Measurements from ENCODE around the gene RHOJ. TPM values are rescaled to one million over a fixed set of nuclear protein-coding genes. Genes with fewer than 3 reads are reported as not detected.

Gene RHOJ
- total RNA-seq, 2 donors from 2014 or later: 2.5 to 6.6 TPM

DNA sequence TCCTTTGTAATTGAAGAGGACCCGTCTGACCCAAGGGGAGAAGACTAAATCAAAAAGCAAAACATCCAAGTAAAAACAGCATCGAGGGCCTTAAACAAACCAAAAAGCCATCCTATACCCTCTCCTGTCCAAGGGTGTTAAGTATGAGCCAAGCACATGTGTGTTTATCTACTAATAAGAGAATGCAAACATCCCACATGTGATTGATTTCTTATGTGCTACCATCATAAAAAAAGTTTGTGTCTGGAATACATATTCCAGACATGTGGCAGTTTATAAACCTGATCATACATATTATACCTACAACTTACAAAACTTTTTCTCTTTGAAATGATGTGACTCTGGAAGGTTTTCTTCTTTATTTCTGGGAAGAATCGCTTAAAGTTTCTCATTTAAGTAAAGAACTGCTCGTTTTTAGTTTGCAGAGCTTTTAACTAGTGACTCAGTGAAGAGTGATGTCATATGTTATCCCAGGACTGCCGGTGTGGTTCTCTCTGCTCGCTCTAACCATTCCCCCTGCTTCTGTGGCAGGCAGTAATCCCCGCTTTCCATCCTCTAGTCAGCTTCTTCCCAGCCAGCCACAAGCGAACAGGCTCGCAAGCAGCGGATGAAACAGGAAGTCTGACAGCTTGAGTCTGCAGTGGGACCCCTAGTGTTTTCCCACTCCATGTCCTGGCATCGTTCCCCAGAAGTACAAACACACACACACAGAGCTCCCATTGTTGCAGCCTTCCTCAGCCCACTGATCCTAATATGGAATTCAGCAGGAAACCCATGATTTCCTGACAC, 431 bp upstream of the RHOJ start:
- no peaks in the 10 kb centered on the region for H3K4me1 ChIP-seq (replicated peaks)
- H3K27ac ChIP-seq: peak overlapping the region; percentile 70 to 73
- intact Hi-C loops (cut with DNase I): no loop called here
- TF ChIP-seq, protein P1, sequence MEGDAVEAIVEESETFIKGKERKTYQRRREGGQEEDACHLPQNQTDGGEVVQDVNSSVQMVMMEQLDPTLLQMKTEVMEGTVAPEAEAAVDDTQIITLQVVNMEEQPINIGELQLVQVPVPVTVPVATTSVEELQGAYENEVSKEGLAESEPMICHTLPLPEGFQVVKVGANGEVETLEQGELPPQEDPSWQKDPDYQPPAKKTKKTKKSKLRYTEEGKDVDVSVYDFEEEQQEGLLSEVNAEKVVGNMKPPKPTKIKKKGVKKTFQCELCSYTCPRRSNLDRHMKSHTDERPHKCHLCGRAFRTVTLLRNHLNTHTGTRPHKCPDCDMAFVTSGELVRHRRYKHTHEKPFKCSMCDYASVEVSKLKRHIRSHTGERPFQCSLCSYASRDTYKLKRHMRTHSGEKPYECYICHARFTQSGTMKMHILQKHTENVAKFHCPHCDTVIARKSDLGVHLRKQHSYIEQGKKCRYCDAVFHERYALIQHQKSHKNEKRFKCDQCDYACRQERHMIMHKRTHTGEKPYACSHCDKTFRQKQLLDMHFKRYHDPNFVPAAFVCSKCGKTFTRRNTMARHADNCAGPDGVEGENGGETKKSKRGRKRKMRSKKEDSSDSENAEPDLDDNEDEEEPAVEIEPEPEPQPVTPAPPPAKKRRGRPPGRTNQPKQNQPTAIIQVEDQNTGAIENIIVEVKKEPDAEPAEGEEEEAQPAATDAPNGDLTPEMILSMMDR (IDR thresholded peaks at IDR 0.05): no peak
- TF ChIP-seq POLR2AphosphoS5 (IDR thresholded peaks at IDR 0.05) (peak; percentile 51), POLR2A (IDR thresholded peaks at IDR 0.05) (no peak)
- H3K27me3 ChIP-seq (replicated peaks; ENCODE audit: insufficient read depth): peaks cover 2% of the 10 kb centered on the region
- DNase-seq (ENCODE audit: low spot score): peak; percentile 36
- H3K4me3 ChIP-seq: peak overlapping the region; percentile 23 to 27
- no peaks in the 10 kb centered on the region for H3K9me3 ChIP-seq
- WGBS: 8% methylated on average over 11 of the region's 11 CpGs
- no peaks in the 10 kb centered on the region for H3K36me3 ChIP-seq

DNA sequence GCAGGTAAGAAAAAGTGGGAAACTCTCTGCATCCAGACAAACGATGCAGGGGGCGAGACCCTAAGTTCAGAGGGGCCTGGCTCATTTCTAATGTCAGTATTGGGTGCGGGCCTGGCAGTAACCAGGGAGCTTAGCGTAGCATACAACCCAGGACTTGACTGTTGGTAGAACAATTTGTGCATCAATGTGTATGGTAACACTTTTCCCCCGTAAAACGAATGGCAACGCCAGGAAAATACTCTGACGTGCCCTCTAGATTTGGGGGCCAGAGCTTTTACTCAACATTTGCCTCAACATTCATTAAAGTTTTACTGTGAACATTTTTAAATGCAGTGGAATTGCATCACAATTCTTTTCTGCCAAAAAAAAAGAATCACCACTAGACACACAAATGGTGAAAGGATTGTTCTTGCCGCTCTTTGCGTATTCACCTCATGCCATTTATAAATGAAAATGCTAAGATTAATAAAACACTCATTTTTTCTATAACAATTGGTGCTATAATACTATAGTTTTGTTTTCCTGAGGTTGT, 867 bp downstream of the RHOJ start:
- H3K27ac ChIP-seq: peak overlapping the region; percentile 70 to 73
- WGBS: 52% methylated on average over 10 of the region's 10 CpGs
- no peak for TF ChIP-seq POLR2A (IDR thresholded peaks at IDR 0.05)
- TF ChIP-seq, protein P1 (IDR thresholded peaks at IDR 0.05): no peak
- no peak for TF ChIP-seq POLR2AphosphoS5 (IDR thresholded peaks at IDR 0.05)
- intact Hi-C loops (cut with DNase I): no loop called here
- H3K9me3 ChIP-seq: no peaks in the 10 kb centered on the region
- H3K4me1 ChIP-seq (replicated peaks): no peaks in the 10 kb centered on the region
- H3K27me3 ChIP-seq (replicated peaks; ENCODE audit: insufficient read depth): no peaks in the 10 kb centered on the region
- no peak for DNase-seq (ENCODE audit: low spot score)
- no peaks in the 10 kb centered on the region for H3K36me3 ChIP-seq
- peak overlapping the region; percentile 23 to 27 for H3K4me3 ChIP-seq

DNA sequence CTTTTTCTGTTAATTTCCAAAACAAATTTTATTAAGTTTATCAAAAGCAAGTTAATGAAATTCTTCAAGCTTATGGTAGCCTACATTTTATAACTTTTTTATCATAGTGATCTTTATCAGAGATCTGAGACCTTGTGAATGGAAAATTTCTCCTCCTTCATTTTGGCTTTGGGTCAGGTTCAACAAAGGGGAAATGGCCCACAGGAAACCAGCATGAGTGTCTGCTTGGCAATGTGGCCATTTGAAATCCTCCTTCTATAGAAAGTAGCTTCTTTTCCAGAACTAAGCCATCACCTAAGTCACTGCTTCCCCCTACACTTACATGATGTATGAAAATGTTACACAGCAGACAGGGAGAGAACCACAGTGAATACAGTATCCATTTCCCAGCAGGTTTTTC, 1.6 kb downstream of the RHOJ start:
- Histone ChIP-seq H3K27ac (no peak overlapping the region), H3K4me3 (peak overlapping the region in 1 of 2 donors; percentile 27), H3K9me3 (no peaks in the 10 kb centered on the region), H3K4me1 (replicated peaks) (no peaks in the 10 kb centered on the region), H3K36me3 (no peaks in the 10 kb centered on the region), H3K27me3 (replicated peaks; ENCODE audit: insufficient read depth) (no peaks in the 10 kb centered on the region)
- DNase-seq (ENCODE audit: low spot score): no peak
- TF ChIP-seq POLR2AphosphoS5 (IDR thresholded peaks at IDR 0.05): no peak
- TF ChIP-seq, protein P1 (IDR thresholded peaks at IDR 0.05): no peak
- TF ChIP-seq POLR2A (IDR thresholded peaks at IDR 0.05): no peak
- intact Hi-C loops (cut with DNase I): no loop called here

- WGBS: 100% methylated on average over 1 of the region's 1 CpG
- no peaks in the 10 kb centered on the region for H3K4me1 ChIP-seq (replicated peaks)
- DNase-seq (ENCODE audit: low spot score): no peak
- no peak overlapping the region for H3K4me3 ChIP-seq
- intact Hi-C loops (cut with DNase I): no loop called here
- TF ChIP-seq POLR2A (IDR thresholded peaks at IDR 0.05) (no peak), POLR2AphosphoS5 (IDR thresholded peaks at IDR 0.05) (no peak)
- TF ChIP-seq, protein P1 (IDR thresholded peaks at IDR 0.05): no peak
- H3K9me3 ChIP-seq: no peaks in the 10 kb centered on the region
- H3K27ac ChIP-seq: no peak overlapping the region
- no peaks in the 10 kb centered on the region for H3K36me3 ChIP-seq
- no peaks in the 10 kb centered on the region for H3K27me3 ChIP-seq (replicated peaks; ENCODE audit: insufficient read depth)
These were observed 4.9 kb downstream of the RHOJ start for GRCh38 chr14:63209160-63209559.

DNA sequence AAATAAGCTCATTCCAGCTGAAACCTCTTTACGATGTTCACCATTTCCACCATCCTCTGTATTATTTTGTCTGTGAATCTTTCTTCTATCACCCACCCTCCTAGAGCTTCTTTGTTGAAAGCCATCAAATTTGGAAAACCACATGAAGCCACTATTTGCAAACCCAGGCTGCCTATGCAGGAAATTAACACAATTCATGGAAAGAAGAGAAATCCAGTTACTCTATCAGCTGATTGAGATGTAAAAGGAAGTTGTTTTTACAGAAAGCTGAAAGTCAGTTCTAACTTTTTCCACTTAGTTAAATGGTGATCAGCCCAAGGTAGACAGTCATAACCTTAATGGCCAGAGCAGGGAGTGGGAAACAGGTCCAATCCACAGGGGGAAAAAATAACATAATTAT, 6.6 kb downstream of the RHOJ start:
- intact Hi-C loops (cut with DNase I): no loop called here
- H3K4me1 ChIP-seq (replicated peaks): no peaks in the 10 kb centered on the region
- H3K4me3 ChIP-seq: no peak overlapping the region
- H3K9me3 ChIP-seq: no peaks in the 10 kb centered on the region
- 53% methylated on average over 1 of the region's 1 CpG for WGBS
- no peaks in the 10 kb centered on the region for H3K36me3 ChIP-seq
- H3K27ac ChIP-seq: no peak overlapping the region
- no peak for DNase-seq (ENCODE audit: low spot score)
- no peak for TF ChIP-seq POLR2A (IDR thresholded peaks at IDR 0.05)
- no peak for TF ChIP-seq POLR2AphosphoS5 (IDR thresholded peaks at IDR 0.05)
- TF ChIP-seq, protein P1 (IDR thresholded peaks at IDR 0.05): no peak
- no peaks in the 10 kb centered on the region for H3K27me3 ChIP-seq (replicated peaks; ENCODE audit: insufficient read depth)
